ENCODE data around the gene GMPPB. TPM values are rescaled to one million over a fixed set of nuclear protein-coding genes. Genes with fewer than 3 reads are reported as not detected.

Gene GMPPB
- polyA plus RNA-seq, 3 donors, result 18.1 to 34.0 (median 20.5) TPM

DNA sequence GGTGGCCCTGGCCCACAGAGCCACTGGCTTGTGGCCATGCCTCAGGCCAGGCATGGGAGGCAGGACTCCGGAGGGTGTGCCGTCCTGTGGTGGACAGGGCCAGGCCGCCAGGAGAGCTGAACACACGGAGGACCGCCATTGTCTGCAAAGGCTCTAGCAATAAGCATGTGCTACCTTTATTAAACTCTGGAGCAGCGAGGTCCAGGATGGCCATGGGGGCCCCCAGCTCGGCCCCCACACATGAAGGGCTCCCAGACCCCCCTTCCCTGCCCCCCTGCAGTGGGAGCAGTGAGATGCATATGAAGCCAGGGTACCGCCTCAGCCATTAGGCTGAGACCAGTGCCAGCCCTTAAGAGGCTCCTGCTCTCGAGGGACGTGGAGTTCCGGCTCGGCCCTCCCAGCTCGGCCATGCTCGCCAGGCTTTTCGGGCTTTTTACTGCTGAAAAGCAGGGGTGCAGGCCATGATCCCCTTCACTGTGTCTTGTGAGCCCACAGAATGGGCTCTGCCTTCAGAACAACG, 7.0 kb downstream of the GMPPB start:
- H3K27ac ChIP-seq (ENCODE audit: low read depth, low read length), result no peak overlapping the region
- WGBS, 3 donors, result 85 to 92% (median 90%) methylated on average over 16 of the region's 16 CpGs

DNA sequence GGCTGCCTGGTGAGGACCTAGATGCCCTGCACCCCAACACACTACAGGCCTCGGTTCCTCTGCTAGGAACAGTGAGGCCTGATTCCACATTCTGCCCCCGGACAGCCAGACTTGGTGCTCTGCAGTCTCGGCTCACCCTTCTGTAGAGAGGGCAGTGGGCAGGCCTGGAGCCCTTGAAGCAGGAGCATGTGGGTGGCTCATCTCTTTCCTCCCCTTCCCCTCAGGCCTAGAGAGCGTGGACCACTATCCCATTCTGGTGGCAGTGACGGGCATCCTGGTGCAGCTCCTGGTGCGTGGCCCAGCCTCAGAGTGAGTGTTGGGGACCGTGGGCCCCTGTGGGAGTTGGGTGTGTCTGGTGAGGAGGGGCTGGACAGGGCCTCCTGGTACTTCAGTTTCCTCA, 7.6 kb downstream of the GMPPB start:
- H3K27ac ChIP-seq (ENCODE audit: low read depth, low read length), result no peak overlapping the region
- 90 to 94% (median 93%) methylated on average over 7 of the region's 7 CpGs for WGBS, 3 donors

DNA sequence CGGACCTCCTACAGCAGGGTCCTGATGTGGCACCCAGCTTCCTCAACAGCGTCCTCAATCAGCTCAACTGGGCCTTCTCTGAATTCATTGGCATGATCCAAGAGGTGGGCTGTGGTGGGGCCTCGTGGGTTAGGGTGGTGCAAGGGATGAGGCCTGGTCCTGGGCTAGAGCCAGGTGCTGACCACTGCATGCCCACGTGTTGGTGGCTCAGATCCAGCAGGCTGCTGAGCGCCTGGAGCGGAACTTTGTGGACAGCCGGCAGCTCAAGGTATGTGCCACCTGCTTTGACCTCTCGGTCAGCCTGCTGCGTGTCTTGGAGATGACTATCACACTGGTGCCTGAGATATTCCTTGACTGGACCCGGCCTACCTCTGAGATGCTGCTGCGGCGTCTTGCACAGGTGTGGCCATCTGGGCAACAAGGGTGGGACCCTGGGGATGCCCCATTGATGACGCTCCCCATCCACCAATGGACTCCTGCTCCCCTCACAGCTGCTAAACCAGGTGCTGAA, 8.1 kb downstream of the GMPPB start:
- H3K27ac ChIP-seq (ENCODE audit: low read depth, low read length), result no peak overlapping the region
- WGBS, 3 donors, result 90 to 91% (median 91%) methylated on average over 13 of the region's 13 CpGs

GRCh38 chr3:49714728-49715550, 8.8 kb downstream of the GMPPB start:
- 78 to 92% (median 89%) methylated on average over 13 of the region's 13 CpGs for WGBS, 3 donors
- H3K27ac ChIP-seq (ENCODE audit: low read depth, low read length), result no peak overlapping the region

DNA sequence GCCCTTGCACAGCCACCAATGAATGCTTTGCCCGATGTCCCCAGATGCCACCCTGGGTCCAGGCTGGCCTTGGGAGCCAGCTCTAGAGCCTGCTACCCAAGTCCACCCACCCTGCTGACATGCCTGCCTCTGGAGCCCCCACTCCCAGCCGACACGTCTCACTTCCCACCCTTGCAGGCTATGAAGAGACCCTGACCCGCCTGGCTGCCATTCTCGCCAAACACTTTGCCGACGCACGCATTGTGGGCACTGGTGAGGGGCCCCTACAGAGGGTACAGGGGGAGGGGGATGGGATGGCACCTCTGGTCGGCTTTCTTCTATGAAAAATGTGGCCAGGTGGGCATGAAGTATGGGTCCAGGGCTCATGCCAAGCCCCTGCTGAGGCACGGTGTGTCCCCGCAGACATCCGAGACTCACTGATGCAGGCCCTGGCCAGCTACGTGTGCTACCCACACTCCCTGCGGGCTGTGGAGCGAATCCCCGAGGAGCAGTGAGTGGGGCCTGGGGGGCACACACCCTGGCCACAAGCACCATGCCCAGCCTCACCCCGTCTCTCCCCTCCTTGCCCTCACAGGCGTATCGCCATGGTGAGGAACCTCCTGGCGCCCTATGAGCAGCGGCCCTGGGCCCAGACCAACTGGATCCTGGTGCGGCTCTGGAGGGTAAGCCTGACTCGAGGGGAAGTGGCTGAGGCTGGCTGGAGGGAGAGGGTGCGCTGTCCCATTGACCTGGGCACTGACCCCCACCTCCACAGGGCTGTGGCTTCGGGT, 10.2 kb downstream of the GMPPB start:
- WGBS, 3 donors, result 90 to 94% (median 92%) methylated on average over 25 of the region's 25 CpGs
- no peak overlapping the region for H3K27ac ChIP-seq (ENCODE audit: low read depth, low read length)

DNA sequence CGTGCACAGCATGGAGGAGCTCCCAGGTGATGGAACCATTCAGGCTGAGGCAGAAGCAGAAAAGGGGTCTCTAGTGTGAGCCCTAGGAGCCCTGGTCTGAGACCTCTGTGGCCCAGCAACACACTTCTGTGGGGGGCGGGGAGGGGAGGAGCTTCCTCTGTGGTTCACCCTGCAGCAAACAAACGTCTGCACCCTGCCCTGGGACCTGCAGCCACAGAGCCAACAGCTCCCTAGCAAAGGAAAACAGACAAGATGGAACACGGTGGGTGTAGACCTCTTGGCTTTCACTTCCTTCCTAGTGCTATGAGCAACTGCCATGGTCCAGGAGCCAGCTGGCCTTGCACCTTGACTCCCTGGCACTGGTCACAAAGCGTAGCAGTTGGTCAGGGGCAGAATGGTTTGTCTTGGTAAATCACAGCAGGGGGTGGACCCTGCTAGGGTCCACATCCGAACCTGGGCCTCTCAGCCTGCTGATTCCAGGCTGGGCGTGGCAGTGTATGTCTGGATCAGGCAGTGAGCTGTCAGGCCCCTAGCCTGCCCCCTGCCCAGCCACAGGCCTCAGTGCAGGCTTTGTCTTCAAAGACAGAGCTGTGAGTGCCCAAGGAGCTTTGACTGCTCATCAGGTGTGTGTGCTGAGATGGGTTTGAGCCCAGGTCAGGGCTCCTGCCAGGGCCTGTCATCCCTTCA, 11.0 kb downstream of the GMPPB start:
- 63 to 67% (median 65%) methylated on average over 7 of the region's 7 CpGs for WGBS, 3 donors
- H3K27ac ChIP-seq (ENCODE audit: low read depth, low read length), result no peak overlapping the region

- H3K27ac ChIP-seq (ENCODE audit: low read depth, low read length), result no peak overlapping the region
- WGBS, 3 donors, result 89 to 95% (median 90%) methylated on average over 11 of the region's 11 CpGs
Measured at GRCh38 chr3:49712166-49712565, 11.6 kb downstream of the GMPPB start.

DNA sequence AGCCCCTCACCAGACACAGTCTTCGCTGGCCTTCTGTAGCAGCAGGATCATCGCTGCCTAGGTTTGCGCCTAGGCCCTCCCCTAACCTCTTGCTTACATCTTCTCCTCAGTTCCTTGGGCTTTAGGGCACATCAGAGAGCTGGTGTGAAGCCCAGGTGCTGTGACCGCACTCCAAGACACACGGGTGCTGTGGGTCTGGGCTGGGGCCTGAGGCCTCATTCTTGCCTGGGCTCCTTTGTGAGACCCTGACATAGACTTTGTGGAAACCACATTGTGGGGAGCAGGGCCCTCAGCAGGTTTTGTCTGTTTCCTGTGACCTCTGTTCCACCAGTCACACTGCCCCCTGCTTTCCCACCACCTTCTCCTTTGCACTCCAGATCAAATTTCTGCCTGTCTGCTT, 12.3 kb downstream of the GMPPB start:
- no peak overlapping the region for H3K27ac ChIP-seq (ENCODE audit: low read depth, low read length)
- WGBS, 3 donors, result 79 to 88% (median 87%) methylated on average over 5 of the region's 5 CpGs

DNA sequence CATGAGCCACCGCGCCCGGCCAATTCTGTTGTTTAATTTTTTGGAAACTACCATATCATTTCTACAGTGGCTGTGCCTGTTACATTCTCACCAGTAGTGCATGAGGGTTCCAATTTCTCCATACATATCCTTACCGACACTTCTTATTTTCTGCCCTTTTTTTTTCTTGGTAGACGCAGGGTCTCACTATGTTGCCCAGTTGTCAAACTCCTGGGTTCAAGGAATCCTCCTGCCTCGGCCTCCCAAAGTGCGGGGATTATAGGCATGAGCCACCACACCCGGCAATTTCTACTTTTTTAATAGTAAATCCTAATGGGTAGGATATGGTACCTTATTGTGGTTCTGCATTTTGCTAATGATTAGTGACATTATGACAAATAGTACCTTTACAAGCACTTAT, 13.9 kb downstream of the GMPPB start:
- H3K27ac ChIP-seq (ENCODE audit: low read depth, low read length), result no peak overlapping the region
- WGBS, 3 donors, result 92 to 97% (median 97%) methylated on average over 8 of the region's 8 CpGs

- no peak overlapping the region for H3K27ac ChIP-seq (ENCODE audit: low read depth, low read length)
- WGBS, 3 donors, result 74 to 86% (median 76%) methylated on average over 4 of the region's 4 CpGs
Measured at GRCh38 chr3:49707113-49707480, 16.7 kb downstream of the GMPPB start.

DNA sequence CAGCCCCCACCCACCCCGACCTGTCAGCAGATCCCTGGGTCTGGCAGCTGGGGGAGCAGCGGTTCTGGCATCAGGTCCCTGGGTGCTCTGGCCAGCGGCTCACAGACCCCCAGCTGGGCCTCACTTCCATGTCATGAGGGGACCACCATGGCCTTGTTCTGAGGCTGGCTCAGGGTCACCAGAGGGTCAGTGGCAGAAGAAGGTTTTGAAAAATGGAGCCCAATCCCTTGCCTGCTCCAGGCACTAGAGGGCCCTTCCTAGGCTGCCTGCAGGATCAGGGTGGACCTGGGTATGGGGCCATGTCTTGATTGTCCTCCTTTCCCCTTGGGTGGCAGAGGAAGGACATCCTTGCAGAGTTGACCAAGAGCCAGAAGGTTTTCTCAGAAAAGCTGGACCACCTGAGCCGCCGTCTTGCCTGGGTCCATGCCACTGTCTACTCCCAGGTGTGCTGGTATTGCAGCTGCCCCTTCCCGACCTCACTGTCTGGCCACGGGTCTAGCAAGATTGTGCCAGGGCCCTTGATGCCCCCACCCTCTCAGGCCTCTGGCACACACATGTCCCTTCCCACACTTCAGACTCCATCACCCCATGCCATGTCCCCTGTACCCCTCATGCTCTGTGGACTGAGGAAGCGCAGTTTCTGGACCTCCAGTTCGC, 17.2 kb downstream of the GMPPB start:
- H3K27ac ChIP-seq (ENCODE audit: low read depth, low read length), result no peak overlapping the region
- 80 to 91% (median 88%) methylated on average over 9 of the region's 9 CpGs for WGBS, 3 donors

- no peak overlapping the region for H3K27ac ChIP-seq (ENCODE audit: low read depth, low read length)
- 95 to 96% (median 95%) methylated on average over 17 of the region's 17 CpGs for WGBS, 3 donors
Measured at GRCh38 chr3:49705390-49705960, 18.3 kb downstream of the GMPPB start.

DNA sequence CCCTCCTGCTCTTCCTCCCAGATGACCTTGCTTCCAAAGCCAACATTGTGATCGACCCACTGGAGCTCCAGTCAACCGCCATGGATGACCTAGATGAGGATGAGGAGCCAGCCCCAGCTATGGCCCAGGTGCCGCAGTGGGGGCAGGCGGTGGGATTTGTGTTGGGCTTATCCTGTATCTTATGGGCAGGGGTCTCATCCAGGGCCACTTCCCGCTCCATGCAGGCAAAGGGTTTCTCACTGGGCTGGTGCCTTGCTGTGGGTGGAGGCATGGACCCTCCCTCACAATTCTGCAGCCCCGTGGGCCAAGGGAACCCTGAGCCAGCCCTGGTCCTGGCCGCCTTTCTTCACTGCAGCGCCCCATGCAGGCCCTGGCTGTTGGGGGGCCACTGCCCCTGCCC, 19.1 kb downstream of the GMPPB start:
- 93 to 95% (median 93%) methylated on average over 8 of the region's 8 CpGs for WGBS, 3 donors

GRCh38 chr3:49703956-49704355, 19.8 kb downstream of the GMPPB start:
- 87 to 98% (median 87%) methylated on average over 7 of the region's 7 CpGs for WGBS, 3 donors
- no peak overlapping the region for H3K27ac ChIP-seq (ENCODE audit: low read depth, low read length)

More for the DNA sequence above, 19.1 kb downstream of the GMPPB start:
- no peak overlapping the region for H3K27ac ChIP-seq (ENCODE audit: low read depth, low read length)

DNA sequence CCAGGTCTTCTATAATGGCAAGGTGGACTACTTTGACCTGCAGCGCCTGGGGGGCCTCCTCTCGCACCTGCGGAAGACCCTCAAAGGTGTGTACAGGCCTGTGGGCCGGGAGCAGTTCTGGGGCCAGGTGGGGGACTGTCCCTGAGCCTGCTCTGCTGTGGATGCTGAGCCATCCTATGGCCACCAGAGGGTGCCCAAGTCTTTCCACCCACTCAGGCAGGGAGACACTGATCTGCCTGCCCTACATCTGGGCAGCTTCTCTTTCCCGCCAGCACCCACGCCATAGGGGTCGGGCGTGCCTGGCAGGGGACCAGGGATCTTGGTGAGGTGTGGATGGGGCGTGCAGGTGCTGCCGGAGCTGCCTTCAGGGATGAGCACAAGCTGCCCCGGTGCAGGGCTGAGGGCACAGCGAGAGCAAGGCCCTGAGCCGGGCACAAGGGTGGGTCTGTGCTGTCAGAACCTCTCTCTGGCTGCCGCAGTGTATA, 20.3 kb downstream of the GMPPB start:
- WGBS, 3 donors, result 55 to 62% (median 57%) methylated on average over 12 to 14 of the region's 14 CpGs
- no peak overlapping the region for H3K27ac ChIP-seq (ENCODE audit: low read depth, low read length)

DNA sequence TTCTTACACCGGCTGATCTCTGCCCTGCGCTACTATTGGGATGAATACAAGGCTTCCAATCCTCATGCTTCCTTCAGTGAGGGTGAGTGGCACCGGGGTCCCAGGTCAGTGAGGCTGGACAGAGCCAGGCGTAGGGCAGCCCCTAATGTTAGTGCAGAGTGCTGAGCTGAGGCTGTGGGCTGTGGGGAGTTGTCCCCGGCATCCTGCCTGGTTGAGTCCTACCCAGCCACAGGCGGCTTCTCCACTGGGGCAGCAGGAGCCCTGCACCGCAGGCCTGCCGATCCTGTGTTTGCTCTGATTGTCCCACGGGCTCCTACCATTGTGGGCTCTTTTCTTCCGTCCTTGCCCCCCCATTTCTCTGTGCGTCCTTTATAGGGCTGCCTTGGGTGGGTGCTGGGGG, 21.1 kb downstream of the GMPPB start:
- 89 to 95% (median 89%) methylated on average over 11 of the region's 11 CpGs for WGBS, 3 donors
- H3K27ac ChIP-seq (ENCODE audit: low read depth, low read length), result no peak overlapping the region

DNA sequence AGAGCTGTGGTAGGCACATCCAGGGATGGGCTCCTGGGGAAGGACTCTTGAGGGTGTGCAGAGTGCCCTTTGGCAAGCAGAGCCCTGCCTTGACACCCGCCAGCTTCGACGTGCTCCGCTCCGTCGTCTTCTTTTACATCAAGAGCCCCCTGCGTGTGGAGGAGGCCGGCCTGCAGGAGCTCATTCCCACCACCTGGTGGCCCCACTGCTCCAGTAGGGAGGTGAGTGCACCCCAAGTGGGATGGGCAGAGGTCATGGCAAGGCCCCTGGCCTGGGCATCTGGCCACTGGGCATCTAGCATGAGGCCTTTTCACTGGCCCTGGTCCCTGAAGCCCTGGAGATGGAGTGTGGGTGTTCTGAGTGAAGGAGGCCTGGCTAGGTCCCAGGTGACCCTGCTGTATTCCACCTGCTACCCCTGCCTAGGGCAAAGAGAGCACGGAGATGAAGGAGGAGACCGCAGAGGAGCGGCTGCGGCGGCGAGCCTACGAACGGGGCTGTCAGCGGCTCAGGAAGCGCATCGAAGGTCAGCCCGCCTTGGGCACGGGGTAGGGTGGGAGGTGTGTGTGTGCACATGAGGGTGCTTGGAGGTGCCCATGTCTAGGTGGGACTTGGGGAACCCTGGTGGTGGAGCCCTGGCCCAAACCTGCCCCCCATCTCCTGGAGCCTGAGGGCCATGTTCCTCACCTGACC, 22.2 kb downstream of the GMPPB start:
- no peak overlapping the region for H3K27ac ChIP-seq (ENCODE audit: low read depth, low read length)
- WGBS, 3 donors, result 86 to 91% (median 88%) methylated on average over 21 of the region's 21 CpGs
